COLO668 (cell line): ENCODE results near the gene RBM5.

Experiments
- DNase-seq: peaks from one replicate; lab custom pipeline; 2025; ENCODE audit not compliant: unreplicated experiment; lab: John Stamatoyannopoulos, UW

The RBM5 gene

DNA sequence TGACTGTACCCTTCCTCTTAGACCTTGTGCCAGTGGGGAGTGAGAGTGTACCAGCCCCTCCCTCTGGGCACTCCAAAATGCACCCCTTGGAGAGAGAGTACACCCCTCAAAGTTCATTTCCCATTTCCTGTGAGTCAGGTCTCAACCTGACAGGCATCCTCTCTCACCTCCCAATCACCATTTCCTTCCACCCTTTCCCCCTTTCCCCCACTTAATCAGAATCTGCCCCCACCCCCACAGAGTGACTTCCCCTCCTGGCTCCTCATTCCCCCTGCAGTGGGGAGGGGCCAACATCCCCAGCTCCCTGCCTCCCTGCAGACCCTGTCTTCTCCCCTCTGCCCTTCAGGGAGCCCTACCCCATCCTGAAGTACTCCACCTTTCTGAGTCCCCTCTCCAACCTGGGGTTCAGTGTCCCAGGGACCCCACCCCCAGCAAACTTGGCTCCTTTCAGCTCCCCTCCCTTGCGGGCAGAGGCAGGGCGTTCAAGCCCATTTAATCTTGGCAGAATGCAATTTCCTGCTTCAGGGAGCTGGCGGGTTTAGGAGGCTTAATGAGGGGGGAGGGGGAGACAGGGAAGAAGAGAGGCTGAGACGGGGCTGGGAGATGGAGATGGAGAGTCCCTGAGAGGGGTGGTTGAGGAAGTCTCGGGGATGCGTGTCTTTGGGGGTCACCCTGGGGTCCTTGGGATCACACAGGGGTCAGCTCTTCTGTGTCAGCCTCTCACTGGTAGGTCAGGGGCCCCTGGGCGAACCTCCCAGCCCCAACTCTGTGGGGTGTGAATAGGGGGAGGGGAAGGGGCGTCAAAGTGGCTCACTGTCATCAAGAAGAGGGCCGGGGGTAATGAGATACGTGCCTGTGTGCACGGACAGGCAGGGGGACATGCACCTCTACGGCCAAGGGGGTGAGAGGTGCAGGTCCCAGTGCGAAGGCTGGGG is 49.8 kb downstream of the RBM5 start:
- DNase-seq: no peak

DNA sequence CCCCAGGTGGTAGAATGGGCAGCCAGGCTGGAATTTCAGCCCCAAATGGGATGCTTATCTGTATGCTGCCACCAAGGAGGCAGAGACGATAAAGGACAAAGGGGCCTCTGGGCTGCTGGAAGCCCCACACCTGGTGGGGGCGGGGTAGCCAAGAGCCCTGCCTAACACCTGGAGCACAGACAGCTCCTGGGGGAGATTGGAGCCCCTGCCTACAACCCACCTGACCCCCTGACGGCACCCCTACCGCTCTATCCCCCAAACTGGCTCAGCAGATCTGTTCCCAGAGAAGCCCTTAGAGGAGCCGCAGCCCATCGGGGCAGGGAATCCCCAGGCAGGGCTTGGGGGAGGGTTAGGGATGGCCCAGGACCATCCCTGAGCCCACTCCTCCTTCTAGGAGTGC is 50.6 kb downstream of the RBM5 start:
- no peak for DNase-seq

DNA sequence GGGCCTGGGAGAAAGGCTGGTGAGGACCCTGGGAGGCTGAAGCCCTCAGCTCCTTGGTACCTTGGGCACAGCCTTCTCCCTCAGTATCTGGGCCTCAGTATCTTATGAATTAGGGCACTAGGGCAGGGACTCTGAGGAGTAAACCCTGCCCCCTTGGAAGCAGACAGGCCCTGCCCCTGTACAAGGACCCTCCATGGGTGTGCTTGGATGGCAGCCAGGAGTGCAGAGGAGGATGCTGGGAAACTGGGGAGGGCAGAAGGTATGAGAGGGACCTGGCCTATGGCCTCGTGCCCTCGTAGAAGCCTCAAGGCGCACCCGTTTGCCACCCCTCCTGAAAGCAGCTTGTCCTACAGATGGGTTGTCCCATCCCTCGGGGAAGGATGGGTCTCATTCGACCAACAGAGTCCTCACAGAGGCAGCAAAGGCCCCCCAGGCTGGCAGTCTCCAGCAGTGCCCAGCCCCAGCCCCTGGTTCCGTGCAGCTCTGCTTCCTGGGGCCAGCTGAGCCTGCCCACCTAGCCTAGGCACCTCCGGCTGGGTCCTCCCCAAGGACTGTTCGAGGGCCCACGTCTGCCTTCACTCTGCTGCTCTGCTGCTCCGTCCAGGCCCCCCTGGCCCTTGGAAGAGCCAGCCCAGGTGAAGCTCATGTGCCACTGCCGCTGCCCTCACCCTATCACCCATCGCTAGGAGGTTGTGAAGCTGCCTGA is 51.2 kb downstream of the RBM5 start:
- DNase-seq: no peak

DNA sequence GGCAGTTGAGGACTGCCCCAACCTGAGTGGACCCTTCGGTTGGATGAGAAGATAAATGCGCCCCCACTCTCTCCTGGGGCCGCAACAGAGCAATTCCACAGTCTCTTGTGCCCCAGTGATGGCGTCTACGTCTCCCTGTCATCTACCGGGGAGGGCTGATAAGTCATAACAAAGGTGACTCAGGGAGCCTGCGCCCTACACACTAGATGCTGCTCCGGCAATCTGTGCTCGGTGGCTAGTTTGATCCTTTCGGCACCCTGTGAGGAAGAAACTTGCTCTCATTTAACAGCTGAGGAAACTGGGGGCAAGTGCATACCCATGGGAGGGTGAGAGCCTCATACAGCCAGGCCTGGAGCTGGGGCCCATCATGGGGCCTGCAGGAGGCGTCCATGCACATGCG is 52.3 kb downstream of the RBM5 start:
- DNase-seq: no peak

DNA sequence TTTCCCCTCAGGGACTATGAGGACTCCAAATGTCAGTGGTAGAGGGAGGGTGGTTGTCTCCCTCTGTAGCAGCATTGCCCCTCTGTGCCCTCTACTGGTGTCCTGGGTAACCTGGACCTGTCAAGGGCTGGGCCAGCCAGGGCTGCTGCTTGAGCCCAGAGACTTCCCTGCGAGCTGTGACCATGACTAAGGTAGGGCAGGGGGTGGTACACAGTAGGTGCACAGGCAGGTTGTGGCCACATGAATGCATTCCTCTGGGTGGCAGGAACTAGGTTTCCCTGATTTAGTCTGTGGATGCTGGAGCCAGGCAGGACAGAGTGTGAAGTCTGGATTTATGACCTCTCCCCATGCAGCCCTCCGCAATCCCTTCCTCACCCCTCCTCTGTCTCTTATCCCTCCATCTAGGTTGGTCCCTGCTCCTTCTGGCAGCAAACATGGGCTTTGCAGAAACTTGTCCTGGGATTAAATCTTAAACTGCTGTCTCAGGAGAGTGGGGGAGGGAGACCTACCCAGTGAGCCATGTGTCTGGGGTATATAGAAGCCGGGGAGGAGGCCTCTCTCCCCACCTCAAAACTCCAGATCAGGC is 57.7 kb downstream of the RBM5 start:
- no peak for DNase-seq

DNA sequence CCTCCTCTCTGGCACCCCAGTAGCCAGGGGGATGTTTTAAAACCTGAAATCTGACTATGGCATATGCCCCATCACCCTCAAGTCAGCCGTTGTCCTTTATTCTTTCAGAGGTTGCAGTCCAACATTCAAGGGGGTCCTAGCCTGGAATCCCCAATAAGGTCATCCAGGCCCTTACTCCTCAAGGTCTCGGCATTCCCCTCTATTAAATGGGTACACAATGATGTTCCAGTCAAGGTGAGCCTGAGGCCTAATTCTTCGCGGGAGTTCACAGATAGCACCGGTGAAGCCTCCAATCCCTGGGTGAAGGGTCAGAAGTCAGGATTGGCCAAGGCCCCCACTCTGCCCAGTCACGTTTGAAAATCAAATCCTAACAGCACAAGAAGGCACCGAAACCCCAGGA is 58.3 kb downstream of the RBM5 start:
- no peak for DNase-seq

DNA sequence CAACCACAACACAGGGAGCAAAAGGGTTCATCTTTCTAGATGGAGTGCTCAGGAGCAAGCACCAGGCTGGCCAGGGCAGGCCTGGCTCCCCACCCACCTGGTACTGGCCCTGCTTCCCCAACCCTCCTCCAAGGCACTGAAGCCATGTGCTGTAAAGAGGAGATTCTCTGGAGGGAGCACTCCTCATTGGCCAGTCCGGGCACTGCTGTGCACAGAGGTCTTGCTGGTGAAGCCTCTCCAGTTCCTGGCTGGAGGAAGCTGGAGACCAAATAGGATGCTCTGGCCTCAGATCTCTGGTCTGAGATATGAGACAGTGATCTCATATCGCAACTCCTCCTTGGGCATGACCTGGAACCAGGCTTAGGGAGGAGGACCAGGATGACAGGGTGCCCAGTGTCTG is 58.7 kb downstream of the RBM5 start:
- DNase-seq: no peak

DNA sequence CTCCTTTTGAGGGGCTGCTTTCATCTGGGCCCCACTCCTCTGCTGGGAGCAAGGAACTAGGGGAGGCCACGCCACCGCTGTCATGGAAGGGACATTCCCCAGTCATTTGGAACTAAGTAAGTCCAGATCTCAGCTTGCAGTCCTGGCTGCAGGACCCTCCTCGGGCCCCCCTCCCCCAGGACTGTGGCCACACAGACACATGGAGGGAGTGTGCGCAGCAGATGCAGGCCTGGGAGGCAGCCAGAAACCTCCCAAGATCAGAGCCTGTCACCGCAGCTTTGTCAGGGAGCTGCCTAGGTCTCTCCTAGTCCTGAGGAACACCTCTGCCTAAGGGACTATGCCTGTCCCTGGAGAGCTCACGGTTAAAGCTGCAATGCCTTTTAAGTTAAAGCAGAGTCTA is 59.1 kb downstream of the RBM5 start:
- no peak for DNase-seq

DNA sequence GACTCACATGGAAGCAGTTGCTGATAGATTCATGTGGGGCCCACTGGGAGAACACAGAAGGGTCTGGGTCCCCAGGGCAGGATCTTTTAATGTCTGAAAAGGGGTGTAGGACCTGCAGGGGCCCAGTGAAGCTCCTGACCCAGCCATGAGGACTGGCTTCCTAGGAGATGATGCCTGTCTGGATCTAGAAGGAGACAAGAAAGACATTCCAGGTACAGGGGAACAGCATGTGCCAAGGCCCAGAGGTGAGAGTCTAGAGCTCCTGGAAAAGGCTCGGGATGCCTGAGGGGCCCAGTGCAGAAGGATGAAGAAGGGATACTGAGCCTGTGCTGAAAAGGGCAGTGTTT is 61.7 kb downstream of the RBM5 start:
- no peak for DNase-seq

DNA sequence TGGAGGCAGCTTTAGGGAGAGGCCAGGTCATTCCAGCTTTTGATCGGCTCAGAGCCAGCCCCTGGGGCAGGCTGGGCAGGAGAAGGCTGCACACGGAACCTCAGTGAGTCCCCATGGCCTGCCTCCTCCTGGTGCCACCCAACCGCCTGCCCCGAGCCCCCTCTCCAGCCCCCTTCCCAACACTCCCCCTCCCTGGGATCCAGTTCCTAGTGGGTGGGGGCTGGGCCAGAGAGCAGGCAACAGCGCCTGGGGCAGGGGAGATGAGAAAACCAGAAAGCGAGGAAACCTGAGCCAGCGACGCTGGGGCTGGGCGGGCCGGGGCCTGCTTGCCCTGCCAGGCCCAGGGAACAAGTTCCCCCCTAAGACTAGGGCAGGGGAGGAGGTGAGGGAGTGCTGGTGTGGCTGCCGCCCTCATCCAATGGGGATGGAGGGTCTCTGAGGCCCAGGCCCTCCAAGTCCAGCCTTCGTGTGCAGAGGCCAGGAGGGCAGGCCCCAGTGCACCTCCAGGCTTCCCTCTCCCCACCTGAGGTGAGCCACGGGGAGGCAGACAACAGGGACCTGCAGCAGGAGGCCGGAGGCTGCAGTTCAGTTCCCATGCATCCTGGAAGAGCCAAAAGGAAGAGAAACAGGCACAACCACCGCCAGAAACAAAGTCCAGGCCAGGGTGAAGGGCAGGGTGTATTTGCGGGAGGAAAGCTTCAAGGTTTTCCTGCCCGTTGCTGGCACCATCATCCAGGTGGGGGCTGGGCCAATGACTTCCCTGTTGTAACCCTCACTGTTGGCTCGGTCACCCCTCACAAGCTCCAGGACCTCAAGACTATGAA is 62.4 kb downstream of the RBM5 start:
- no peak for DNase-seq

DNA sequence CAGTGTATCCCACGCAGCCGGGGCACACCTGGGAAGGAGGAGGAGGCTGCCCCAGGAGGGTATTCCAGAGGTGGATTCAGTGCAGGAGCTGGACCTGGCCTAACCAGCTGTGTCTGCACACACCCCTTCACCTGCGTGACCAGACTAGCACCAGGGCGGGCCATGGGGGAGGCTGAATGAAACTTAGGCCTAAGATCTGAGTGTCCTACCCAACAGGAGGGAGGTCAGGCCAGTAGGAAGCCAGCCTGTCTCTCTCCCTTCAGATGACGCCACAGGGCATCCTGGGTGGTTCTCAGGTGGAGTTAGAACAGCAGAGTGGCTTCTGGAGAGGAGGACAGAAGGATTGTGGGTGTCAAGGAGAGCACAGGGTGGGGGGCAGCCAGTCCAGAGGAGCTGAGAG is 63.0 kb downstream of the RBM5 start:
- no peak for DNase-seq

DNA sequence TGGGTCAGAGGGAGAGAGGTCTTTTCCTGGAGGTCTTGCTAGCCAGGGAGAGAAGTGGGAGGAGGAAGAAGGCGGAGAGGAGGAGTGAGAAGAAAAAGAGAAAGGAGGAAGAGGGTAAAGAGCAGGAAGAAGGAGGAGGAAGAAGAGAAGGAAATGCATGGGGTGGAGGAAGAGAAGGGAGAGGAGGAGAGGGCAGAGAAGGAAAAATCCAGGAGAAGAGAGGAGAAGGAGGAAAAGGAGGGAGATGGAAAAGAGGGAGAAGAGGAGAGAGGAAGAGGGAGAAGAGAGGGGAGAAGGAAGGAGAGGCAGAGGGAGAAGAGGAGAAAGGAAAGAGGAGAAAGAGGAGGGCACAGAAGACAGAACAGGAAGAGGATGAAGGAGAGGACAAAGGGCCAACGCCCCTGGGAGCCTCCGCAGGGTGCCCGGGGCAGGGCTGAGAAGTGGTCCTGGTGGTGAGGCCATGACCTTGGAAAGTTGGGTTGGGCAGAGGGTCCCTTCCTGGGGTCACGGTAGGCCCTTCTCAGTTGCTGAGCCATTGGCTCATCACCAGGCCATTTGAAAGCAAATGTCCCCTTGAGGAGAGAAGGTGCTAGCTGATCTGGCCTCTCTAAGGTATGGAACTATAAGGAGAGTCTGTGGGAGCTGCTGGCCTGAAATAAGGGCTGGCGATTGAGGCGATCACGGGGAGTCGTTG is 65.2 kb downstream of the RBM5 start:
- DNase-seq: no peak

DNA sequence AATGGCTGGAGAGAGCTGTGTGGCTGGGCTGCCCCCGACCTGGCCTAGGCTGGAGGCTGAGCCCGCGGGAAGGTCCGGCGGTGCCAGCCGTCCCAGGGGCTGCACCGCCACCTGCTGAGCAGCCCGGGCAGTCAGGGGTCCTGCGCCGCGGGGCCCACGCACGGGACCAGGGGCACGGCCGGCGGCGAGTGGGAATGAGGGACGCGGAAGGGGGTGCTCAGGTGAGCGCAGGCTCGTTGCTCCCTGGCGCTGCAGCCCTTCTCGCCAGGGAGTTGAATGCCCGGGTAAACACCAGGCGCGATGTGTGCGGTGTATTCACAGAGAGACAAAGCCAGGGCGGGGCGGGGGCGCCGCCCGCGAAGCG is 65.7 kb downstream of the RBM5 start:
- no peak for DNase-seq

DNA sequence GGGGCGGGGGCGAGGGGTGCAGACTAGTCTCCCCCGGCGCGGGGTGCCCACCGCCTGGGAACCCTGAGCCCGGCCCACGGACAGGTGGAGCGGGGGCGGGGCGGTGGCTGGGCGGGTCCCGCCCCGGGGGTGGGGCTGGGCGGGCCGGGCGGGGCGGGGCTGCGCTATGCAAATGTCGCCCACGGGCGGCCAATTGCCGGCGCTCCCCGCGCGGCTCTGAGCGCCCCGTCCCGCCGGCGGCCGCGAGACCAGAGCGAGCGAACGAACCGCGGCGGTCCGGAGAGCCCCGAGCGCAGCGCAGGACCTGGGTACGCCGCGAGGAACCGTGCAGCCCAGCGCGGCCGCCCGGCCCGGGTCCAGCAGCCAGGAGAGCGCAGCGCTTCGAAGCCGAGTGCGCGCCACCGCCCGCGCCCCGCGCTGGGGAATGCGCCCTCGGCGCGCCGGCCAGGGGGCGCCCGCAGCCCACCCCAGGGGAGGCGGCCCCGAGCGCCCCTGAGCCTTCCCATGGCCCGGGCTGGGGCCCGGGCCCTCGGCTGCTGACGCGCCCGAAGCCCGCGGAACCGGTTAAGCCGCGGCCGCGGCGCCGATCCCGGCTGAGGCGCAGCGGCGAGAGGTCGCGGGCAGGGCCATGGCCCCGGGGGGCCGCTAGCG is 66.2 kb downstream of the RBM5 start, which contains the start of gene SEMA3F:
Gene SEMA3F (plus strand): TSS at position 485 of the 651 bp plus-strand sequence. CDS start 4,299 bp downstream, outside the sequence.
- peak; percentile 81 for DNase-seq

DNA sequence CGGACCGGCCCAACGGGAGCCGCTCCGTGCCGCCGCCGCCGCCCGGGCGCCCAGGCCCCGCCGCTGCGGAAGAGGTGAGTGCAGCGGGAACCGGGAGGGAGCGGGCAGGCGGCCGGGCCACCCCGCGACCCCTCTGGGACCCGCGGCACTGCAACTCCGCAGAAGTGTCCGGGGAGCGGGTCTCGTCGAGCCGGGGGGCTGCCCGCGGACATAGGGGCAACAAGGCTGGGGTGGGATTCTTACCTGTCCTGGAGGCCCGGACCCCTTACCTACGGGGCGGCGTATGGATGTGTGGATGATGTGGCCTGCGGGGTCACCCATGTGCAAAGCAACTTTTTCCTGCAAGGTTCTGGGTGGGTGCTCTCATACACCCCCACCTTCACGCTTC is 66.8 kb downstream of the RBM5 start:
- no peak for DNase-seq

DNA sequence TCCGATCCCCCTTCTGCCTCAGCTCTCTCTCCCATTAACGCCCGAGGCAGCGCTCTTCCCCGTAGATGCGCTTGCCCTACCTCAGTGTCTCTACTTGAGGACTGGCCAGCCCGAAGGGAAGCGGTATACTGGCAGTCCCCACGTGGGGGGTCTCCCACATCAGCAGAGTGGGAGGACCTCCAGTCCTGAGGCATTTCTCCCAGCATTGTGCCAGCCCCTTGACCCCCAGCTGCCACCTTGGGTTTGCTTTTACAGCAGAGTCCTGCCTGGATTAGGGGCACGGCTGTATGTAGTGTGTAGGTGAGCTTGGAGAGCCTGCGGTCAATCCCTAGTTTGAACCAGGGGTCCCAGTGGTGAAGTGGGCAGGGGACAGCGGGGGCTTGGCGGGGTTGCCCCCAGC is 67.2 kb downstream of the RBM5 start:
- DNase-seq: peak; percentile 20

DNA sequence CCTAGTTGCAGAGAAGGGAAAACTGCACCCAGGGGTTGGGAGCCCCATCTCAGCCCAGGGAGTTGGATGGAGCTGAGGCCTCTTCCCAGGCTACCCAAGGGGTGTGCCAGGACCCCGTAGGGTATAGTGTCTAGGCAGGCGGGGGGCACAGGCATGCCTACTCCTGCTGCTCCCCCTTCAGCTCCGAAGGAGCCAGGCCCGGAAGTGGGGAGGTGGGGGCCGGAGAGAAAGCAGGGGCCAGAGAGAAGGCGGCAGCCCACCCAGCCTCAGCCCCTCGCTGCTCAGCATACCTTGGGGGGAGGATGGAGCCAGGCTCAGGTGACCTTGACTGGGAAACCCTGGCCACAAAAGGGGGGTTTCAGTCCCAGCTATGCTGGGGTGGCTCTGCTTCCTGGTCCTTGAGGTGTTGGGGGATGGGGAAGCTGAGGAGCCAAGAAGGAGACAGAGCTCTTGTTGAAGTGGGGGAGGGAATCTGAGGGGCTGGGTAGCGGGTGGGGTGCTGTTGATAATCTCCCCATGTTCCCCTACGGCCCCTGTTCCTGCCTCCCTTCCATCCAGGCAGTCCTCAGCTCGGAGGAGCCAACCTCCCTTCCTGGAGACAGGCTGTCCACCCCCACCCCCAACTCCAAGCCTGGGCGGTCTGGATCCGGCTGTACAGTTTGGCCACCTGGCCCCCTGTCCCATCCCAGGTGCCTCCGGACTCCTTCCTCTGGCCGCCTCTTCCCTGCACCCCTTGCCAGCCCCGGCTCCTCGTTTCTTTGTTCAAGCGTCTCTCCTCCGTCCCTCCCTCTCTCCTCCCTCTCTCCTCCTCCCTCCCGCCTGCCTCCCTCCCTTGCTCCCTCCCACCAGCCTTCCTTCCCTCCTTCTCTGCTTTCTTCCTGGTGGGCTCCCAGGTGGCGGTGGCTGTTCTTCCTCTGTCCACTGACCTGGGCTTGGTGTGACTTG is 68.1 kb downstream of the RBM5 start:
- DNase-seq: no peak

DNA sequence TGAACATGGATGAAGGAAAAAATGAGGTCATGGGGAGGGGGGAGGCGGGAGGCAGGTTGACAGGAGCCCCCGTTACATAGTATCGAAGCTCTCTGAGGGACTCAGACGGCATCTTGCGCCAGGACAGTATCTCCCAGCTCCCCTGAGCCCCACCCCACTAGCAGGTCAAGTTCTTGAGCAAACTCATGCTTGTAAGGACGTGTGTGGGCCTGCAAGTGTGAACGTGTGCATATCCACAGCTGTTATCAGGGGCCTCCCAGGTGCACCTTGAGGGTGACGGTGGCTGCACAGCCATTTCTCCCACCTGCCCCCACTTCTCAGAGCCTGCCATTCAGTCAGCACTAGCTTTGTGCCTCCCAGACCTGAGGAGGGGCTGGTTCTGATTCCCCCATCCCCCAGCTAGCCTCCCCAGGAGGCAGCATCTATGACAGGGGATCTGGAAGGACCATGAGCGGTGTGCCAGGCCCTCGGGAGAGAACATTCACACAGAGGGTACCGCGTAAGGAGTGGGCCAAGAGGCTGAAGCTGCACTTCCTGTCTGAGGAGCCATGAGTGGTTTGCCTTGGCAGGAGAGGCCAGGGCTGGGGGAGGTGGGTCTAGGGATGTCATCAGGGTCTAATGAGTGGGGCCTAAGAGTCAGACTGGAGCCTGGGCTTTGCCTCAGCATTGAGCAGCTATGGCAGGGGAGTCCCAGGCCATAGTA is 69.3 kb downstream of the RBM5 start:
- DNase-seq: peak; percentile 12
